22Rv1 (cell line): ENCODE results near the gene CMIP.

ENCODE experiments used
- ZFX ChIP-seq: fragments of 450-650 bp; IDR thresholded peaks from 2 replicates; pipeline ENCODE4 v1.6.1; 2017; ENCODE audit warnings: antibody characterized with exemption, borderline replicate concordance
- TF ChIP-seq, protein P1 (sequence below): fragments of 450-650 bp; IDR thresholded peaks from 2 replicates; pipeline ENCODE4 v1.5.1; 2017; ENCODE audit warnings: mild to moderate bottlenecking

DNA sequence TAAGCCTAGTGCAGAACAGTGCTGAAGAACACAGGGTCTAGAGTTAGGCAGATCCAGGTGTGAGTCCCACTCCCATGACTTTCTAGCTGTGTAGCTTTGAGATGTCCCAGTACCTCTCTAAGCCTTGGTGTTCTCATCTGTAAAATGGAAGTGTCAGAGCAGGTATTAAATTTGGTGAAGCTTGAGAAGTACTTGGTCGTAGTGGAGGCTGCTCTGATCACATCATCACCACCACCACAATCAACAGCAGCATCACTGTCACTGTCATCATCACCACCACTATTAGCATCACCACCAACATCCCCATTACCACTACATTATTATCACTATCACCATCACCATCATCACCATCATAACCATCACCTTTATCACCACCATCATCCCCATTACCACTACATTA lies 132.1 kb downstream of the CMIP start:
- TF ChIP-seq, protein P1, sequence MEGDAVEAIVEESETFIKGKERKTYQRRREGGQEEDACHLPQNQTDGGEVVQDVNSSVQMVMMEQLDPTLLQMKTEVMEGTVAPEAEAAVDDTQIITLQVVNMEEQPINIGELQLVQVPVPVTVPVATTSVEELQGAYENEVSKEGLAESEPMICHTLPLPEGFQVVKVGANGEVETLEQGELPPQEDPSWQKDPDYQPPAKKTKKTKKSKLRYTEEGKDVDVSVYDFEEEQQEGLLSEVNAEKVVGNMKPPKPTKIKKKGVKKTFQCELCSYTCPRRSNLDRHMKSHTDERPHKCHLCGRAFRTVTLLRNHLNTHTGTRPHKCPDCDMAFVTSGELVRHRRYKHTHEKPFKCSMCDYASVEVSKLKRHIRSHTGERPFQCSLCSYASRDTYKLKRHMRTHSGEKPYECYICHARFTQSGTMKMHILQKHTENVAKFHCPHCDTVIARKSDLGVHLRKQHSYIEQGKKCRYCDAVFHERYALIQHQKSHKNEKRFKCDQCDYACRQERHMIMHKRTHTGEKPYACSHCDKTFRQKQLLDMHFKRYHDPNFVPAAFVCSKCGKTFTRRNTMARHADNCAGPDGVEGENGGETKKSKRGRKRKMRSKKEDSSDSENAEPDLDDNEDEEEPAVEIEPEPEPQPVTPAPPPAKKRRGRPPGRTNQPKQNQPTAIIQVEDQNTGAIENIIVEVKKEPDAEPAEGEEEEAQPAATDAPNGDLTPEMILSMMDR = no peak
- no peak for TF ChIP-seq ZFX
